Nephron progenitor cell (in vitro differentiated cells): ENCODE measurements around the gene DPYSL3.
A peak's percentile ranks its signal among the peaks of the same experiment; 100 is the strongest.

ENCODE experiments used
- DNase-seq: peaks from one replicate; pipeline ENCODE4 v3.0.0; 2021
- H3K27ac Mint-ChIP-seq: 2 replicates; pipeline ENCODE4 v1.8.0; 2021; ENCODE audit warnings: mild to moderate bottlenecking, moderate library complexity, mixed read lengths
- H3K27me3 Mint-ChIP-seq: 2 replicates; pipeline ENCODE4 v1.8.0; 2021; ENCODE audit warnings: mild to moderate bottlenecking, low read depth, mixed read lengths; ENCODE audit not compliant: poor library complexity
- H3K36me3 Mint-ChIP-seq: 2 replicates; pipeline ENCODE4 v1.8.0; 2021; ENCODE audit warnings: low read depth, mixed read lengths
- H3K4me1 Mint-ChIP-seq: 2 replicates; pipeline ENCODE4 v1.8.0; 2021; ENCODE audit warnings: mixed read lengths
- H3K4me3 Mint-ChIP-seq: 2 replicates; pipeline ENCODE4 v1.8.0; 2021; ENCODE audit warnings: mild to moderate bottlenecking, moderate library complexity, mixed read lengths
- H3K9me3 Mint-ChIP-seq: 2 replicates; pipeline ENCODE4 v1.8.0; 2021; ENCODE audit warnings: mild to moderate bottlenecking, moderate library complexity, mixed read lengths
- CTCF ChIP-seq: fragments of 200-600 bp; sonication (generic); IDR thresholded peaks from 2 replicates; pipeline ENCODE4 v1.5.0; 2021; ENCODE audit warnings: antibody characterized with exemption

Gene DPYSL3

GRCh38 chr5:147448766-147449165, 61.1 kb downstream of the DPYSL3 start:
- TF ChIP-seq CTCF, result no peak
- Mint-ChIP-seq H3K4me3 (no peak overlapping the region), H3K27me3 (peaks cover 12% of the 10 kb centered on the region), H3K36me3 (peaks cover 9% of the 10 kb centered on the region), H3K27ac (no peak overlapping the region), H3K4me1 (peaks cover 49% of the 10 kb centered on the region), H3K9me3 (no peaks in the 10 kb centered on the region)
- DNase-seq, result no peak

GRCh38 chr5:147446523-147446922, 63.3 kb downstream of the DPYSL3 start:
- no peak for DNase-seq
- H3K27me3 Mint-ChIP-seq, result peaks cover 3% of the 10 kb centered on the region
- no peak for TF ChIP-seq CTCF
- peaks cover 44% of the 10 kb centered on the region for H3K4me1 Mint-ChIP-seq
- H3K36me3 Mint-ChIP-seq, result peaks cover 14% of the 10 kb centered on the region
- no peak overlapping the region for H3K27ac Mint-ChIP-seq
- no peak overlapping the region for H3K4me3 Mint-ChIP-seq
- H3K9me3 Mint-ChIP-seq, result no peaks in the 10 kb centered on the region

GRCh38 chr5:147445917-147446316, 64.0 kb downstream of the DPYSL3 start:
- TF ChIP-seq CTCF, result no peak
- no peaks in the 10 kb centered on the region for H3K9me3 Mint-ChIP-seq
- no peak overlapping the region for H3K27ac Mint-ChIP-seq
- peaks cover 14% of the 10 kb centered on the region for H3K36me3 Mint-ChIP-seq
- no peak for DNase-seq
- H3K4me1 Mint-ChIP-seq, result peaks cover 44% of the 10 kb centered on the region
- H3K27me3 Mint-ChIP-seq, result no peaks in the 10 kb centered on the region
- no peak overlapping the region for H3K4me3 Mint-ChIP-seq

GRCh38 chr5:147445090-147445489, 64.8 kb downstream of the DPYSL3 start:
- no peak for TF ChIP-seq CTCF
- Mint-ChIP-seq H3K27me3 (no peaks in the 10 kb centered on the region), H3K27ac (no peak overlapping the region)

GRCh38 chr5:147442224-147442623, 67.6 kb downstream of the DPYSL3 start:
- H3K4me1 Mint-ChIP-seq, result peaks cover 47% of the 10 kb centered on the region
- peaks cover 22% of the 10 kb centered on the region for H3K36me3 Mint-ChIP-seq
- H3K27ac Mint-ChIP-seq, result peak overlapping the region; percentile 36
- no peak for TF ChIP-seq CTCF
- no peak overlapping the region for H3K4me3 Mint-ChIP-seq
- DNase-seq, result no peak
- H3K27me3 Mint-ChIP-seq, result peaks cover 5% of the 10 kb centered on the region
- no peaks in the 10 kb centered on the region for H3K9me3 Mint-ChIP-seq

More at GRCh38 chr5:147445090-147445489, 64.8 kb downstream of the DPYSL3 start:
- H3K4me1 Mint-ChIP-seq, result peaks cover 46% of the 10 kb centered on the region
- H3K4me3 Mint-ChIP-seq, result no peak overlapping the region
- H3K36me3 Mint-ChIP-seq, result peaks cover 14% of the 10 kb centered on the region
- no peaks in the 10 kb centered on the region for H3K9me3 Mint-ChIP-seq
- DNase-seq, result no peak

- no peak for DNase-seq
- no peak for TF ChIP-seq CTCF
- H3K4me1 Mint-ChIP-seq, result peaks cover 45% of the 10 kb centered on the region
- peak overlapping the region; percentile 46 for H3K27ac Mint-ChIP-seq
- peaks cover 5% of the 10 kb centered on the region for H3K27me3 Mint-ChIP-seq
- peaks cover 19% of the 10 kb centered on the region for H3K36me3 Mint-ChIP-seq
- H3K4me3 Mint-ChIP-seq, result peak overlapping the region; percentile 2
- no peaks in the 10 kb centered on the region for H3K9me3 Mint-ChIP-seq
Observed at GRCh38 chr5:147441191-147441695, 68.6 kb downstream of the DPYSL3 start.
